ENCODE measurements around the gene GLG1.
"Not testable (repeated sequence)": the region's sequence is repeated elsewhere in the genome, so short reads cannot be mapped to it uniquely, and the experiment has no call there.

The GLG1 gene

GRCh38 chr16:74524926-74525325, 82.0 kb downstream of the GLG1 start:
- DNase-seq = no peak

DNA sequence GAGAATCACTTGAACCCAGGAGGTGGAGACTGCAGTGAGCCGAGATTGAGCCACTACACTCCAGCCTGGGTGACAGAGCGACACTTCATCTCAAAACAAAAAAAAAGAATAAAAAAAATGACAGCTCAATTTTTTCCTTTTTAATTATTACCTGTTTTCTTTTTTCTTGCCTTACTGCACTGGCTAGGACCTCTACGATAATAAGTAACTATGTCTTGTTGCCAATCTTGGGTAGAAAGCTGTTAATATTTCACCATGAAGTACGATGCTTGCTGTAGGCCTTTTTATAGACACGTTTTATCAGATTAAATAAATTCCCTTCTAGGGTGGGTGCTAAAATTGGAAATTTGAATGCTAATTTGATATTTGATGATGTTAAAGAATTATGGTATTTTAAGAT, 82.8 kb downstream of the GLG1 start:
- no peak for DNase-seq

GRCh38 chr16:74523706-74524105, 83.2 kb downstream of the GLG1 start:
- not testable (repeated sequence) for DNase-seq

GRCh38 chr16:74522160-74522559, 84.8 kb downstream of the GLG1 start:
- no peak for DNase-seq

- DNase-seq = no peak
Observed at GRCh38 chr16:74521691-74522090, 85.2 kb downstream of the GLG1 start.

GRCh38 chr16:74518934-74519333, 88.0 kb downstream of the GLG1 start:
- DNase-seq = not testable (repeated sequence)

DNA sequence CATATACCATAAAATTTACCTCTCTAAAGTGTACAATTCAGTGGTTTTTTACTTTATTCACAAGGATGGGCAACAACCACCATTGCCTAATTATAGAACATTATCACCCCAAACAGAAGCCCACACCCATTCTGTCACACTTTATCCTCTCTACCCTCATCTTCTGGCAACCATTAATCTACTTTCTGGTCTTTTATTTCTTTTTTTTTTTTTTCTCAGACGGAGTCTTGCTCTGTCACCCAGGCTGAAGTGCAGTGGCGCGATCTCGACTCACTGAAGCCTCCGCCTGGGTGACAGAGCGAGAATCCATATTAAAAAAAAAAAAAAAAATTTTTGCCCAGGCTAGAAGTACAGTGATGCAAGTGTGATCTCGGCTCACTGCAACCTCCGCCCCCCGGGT, 95.0 kb downstream of the GLG1 start:
- no peak for DNase-seq

GRCh38 chr16:74505011-74505410, 101.9 kb downstream of the GLG1 start:
- no peak for DNase-seq

DNA sequence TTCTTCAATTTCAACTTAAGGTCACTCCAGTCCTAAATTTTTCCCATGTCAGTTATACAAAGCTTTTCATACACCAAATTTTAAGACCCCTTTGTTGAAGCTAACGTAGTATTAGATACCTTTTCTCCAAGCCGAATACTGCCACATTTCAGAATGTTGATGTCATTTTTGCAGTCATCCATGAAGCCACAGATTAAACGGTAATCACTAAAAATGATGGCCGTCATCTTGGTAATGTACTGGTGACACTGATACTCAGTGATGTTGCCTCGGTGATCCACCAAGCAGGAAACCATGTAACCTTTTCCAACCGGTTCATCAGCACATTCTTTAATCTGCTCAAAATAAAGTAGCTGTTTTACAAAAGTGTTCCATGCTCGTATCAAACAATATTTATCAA, 103.5 kb downstream of the GLG1 start:
- no peak for DNase-seq

GRCh38 chr16:74501484-74502478, 105.1 kb downstream of the GLG1 start:
- no peak for DNase-seq

DNA sequence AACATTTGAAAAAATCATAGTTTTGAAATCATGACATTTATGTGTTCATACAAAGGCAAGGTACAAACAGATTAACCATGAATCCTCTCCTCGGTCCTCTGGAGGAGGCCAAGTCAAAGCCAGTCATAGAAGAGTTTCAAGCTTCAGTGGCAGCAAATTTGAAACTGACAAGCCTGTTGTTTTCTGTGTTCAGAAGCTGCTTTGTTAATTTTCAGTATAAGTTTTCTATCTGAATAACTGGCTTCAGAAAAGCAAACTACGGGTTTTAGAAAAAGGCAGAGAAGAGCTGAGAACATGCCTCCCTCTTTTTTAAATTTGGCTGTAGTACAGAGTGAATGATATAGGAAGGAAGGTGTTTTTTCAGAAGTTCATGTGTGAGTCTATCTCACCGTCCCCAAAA, 106.0 kb downstream of the GLG1 start:
- DNase-seq = no peak

DNA sequence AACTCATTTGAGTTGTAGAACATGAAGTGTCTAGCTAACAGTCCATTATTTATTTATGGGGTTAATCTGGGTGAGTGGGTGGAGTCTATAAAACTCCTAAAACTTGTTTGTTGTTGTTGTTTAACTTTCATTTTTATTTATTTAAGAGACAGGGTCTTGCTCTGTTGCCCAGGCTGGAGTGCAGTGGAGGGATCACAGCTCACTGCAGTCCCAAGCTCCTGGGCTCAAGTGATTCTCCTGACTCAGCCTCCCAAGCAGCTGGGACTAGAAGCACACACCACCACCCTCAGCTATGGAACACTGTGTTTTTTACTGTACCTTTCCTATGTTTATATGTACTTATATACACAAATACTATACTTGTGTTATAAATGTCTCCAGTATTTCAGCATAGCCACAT, 107.8 kb downstream of the GLG1 start:
- DNase-seq = no peak

DNA sequence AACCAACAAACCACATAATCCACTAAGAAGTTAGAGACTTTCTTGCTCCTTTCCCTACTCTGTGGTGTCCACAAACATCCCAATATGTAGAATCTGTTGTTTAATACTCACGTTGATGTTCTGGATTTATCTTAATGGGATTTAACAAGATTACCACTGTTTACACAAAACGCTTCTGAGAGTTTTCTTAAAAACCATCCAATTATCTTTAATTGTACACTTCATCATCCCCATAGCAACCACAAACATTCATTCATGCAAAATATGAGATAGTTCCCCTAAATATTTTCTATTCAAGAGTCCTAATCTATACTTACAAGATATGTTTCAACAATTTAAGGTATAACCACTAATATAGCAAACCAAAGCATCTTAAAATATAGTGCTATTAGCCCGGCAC, 109.2 kb downstream of the GLG1 start:
- DNase-seq = no peak

DNA sequence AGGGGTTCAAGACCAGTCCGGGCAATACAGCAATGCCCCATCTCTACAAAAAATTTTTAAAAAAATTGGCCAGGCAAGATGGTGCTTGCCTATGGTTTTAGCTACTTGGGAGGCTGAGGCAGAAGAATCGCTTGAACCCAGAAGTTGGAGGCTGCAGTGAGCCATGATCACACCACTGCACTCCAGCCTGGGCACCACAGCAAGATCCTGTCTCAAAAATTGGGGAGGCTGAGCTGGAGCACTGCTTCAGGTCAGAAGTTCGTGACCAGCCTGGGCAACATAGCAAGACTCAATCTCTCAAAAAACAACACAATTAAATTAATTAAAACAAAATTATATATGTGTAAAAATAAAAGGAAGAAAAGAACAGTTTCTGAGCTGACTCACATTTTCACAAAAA, 110.9 kb downstream of the GLG1 start:
- DNase-seq = no peak

DNA sequence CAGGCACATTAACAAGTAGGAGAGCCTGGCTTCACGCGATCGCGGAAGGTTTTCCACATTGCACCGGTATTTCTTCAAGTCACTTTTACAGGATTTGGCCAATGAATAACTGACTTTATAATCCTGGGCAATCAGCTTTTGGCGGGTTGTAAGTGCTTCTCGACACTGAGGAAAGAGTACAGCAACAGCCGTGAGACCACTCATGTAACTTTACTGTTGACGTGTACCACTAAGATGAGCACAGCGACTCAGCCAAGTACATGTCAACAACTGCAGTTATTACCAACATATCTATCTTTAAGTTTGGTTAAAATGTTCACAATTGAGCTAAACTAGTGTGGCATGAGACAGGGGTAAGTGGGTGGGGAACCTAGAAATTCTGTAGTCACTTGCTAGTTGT, 113.9 kb downstream of the GLG1 start:
- DNase-seq = no peak

DNA sequence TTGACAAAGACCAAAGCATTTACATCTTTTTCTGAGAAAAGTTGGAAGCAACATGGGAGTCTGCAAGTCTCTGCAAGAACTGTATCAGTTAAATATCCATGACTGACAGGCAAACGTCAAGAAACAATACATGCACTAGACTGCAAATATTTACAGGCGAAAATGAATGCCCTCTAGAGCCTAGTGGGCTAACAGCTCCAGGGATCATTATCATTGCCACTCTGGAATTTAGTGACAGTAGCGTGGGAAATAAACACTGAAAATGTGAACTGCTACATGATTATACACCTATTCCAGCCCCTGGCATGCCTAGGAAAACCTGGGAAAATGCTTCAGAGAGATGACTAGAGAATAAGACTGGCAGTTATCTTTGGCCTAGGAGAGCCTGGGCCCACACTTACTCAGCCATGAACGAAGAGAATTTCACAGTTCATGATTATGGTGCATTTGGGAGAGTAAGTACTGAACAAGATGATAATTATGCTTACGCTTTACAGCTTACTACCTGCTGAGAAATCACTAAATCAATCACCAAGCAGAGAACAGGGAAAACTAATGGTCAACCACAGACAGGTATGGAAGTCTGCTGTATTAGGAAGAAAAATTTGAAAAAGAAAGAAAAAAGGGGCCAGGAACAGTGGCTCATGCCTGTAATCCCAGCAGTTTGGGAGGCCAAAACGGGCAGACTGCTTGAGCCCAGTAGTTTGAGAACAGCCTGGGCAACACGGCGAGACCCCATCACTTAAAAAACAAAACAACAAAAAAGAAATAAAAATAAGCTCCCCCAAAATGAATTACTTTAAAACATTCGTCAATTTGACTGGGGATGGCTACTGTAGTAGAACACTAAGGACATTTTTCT, 119.0 kb downstream of the GLG1 start:
- no peak for DNase-seq

- DNase-seq = no peak
Observed at GRCh38 chr16:74485916-74486315, 121.0 kb downstream of the GLG1 start.

- no peak for DNase-seq
Observed at GRCh38 chr16:74480150-74481029, 126.5 kb downstream of the GLG1 start.

GRCh38 chr16:74477226-74477625, 129.7 kb downstream of the GLG1 start:
- no peak for DNase-seq

DNA sequence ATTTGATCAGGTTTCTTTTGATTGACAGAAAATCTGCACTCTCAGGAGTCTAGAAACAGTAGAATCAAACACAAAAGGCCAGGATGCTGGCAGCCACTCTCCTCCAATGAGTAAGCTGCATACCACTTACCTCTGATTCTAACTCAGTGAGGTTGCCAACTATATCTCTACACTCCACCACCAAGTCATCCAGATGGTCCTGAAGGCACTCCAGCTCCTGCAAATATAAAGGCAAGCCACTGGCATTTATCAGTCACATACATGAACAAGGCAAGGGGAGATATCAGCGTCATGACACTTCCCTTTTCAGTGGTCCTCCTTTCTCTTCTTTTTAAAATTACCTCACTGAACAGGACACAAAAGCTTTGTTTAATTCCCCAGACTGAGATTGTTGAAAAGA, 132.5 kb downstream of the GLG1 start:
- DNase-seq = no peak

GRCh38 chr16:74472540-74472939, 134.4 kb downstream of the GLG1 start:
- DNase-seq = no peak

GRCh38 chr16:74472010-74472409, 134.9 kb downstream of the GLG1 start:
- DNase-seq = no peak

GRCh38 chr16:74469946-74470478, 136.9 kb downstream of the GLG1 start:
- no peak for DNase-seq
